ENCODE data around the gene PRKN. TPM values are rescaled to one million over a fixed set of nuclear protein-coding genes. Genes with fewer than 3 reads are reported as not detected.

Gene PRKN
- total RNA-seq, 1 donor from 2014 or later = 5.7 TPM

DNA sequence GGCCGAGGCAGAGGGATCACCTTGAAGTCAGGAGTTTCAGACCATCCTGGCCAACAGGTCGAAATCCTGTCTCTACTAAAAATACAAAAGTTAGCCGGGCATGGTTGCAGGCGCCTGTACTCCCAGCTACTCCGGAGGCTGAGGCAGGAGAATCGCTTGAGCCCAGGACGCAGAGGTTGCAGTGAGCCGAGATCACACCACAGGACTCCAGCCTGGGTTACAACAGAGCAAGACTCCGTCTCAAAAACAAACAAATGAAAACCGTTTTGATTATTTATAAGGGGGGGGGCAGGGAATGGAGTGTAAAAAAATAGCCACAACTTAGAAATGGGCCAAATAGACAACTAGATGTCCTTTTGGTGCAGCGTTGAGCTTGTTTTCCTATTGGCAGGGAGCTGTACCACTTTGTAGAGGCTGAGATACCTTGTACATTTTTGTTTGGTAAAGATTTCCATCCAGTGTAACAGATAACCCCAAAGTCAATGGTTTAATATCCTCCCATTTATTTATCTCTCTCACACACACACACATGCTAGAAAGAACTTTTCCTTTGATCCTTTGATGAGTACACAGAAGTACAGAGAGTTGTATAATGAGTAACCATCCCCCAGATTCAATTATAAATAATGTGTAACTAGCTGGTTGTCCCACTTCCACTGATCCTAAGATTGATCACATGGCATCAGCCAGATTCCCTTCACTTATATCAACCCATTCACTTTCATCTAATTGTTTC is 477.5 kb downstream of the PRKN start:
- no peaks in the 10 kb centered on the region for H3K36me3 Mint-ChIP-seq (ENCODE audit: low read depth)
- no peak overlapping the region for H3K27ac Mint-ChIP-seq (ENCODE audit: unreplicated experiment)
- TF ChIP-seq, protein P1, sequence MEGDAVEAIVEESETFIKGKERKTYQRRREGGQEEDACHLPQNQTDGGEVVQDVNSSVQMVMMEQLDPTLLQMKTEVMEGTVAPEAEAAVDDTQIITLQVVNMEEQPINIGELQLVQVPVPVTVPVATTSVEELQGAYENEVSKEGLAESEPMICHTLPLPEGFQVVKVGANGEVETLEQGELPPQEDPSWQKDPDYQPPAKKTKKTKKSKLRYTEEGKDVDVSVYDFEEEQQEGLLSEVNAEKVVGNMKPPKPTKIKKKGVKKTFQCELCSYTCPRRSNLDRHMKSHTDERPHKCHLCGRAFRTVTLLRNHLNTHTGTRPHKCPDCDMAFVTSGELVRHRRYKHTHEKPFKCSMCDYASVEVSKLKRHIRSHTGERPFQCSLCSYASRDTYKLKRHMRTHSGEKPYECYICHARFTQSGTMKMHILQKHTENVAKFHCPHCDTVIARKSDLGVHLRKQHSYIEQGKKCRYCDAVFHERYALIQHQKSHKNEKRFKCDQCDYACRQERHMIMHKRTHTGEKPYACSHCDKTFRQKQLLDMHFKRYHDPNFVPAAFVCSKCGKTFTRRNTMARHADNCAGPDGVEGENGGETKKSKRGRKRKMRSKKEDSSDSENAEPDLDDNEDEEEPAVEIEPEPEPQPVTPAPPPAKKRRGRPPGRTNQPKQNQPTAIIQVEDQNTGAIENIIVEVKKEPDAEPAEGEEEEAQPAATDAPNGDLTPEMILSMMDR (IDR thresholded peaks at IDR 0.05) = no peak
- H3K4me1 Mint-ChIP-seq (ENCODE audit: low read depth) = no peaks in the 10 kb centered on the region
- DNase-seq (ENCODE audit: low spot score) = no peak
- H3K27me3 Mint-ChIP-seq (ENCODE audit: low read depth) = no peaks in the 10 kb centered on the region
- H3K9me3 Mint-ChIP-seq (ENCODE audit: low read depth) = peaks cover 4% of the 10 kb centered on the region
- H3K4me3 Mint-ChIP-seq (ENCODE audit: unreplicated experiment) = no peak overlapping the region

GRCh38 chr6:162245830-162246420 is 481.6 kb downstream of the PRKN start:
- no peak for DNase-seq (ENCODE audit: low spot score)
- H3K4me1 Mint-ChIP-seq (ENCODE audit: low read depth) = no peaks in the 10 kb centered on the region
- no peak overlapping the region for H3K4me3 Mint-ChIP-seq (ENCODE audit: unreplicated experiment)
- H3K9me3 Mint-ChIP-seq (ENCODE audit: low read depth) = peaks cover 2% of the 10 kb centered on the region
- H3K36me3 Mint-ChIP-seq (ENCODE audit: low read depth) = no peaks in the 10 kb centered on the region
- TF ChIP-seq, protein P1 (IDR thresholded peaks at IDR 0.05) = no peak
- H3K27ac Mint-ChIP-seq (ENCODE audit: unreplicated experiment) = no peak overlapping the region
- no peaks in the 10 kb centered on the region for H3K27me3 Mint-ChIP-seq (ENCODE audit: low read depth)

DNA sequence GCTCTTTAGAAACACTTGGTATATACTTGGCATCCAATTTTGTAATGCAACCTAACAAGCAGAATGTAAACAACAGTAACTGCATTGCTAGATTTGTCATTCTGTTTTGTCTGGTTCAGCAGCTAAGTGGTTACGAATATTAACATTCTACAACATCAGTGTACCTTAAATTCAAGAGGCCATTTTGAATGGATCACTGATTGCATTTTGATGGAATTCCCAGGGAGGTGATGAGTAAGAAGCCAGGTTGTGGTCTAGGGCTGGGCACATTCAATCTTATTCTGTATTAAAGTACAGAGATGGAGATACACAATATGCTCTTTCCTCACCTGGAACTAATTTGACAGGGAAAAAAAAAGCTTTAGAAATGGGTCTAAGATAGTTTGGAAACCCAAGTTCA is 483.5 kb downstream of the PRKN start:
- Mint-ChIP-seq H3K27me3 (ENCODE audit: low read depth) (no peaks in the 10 kb centered on the region), H3K4me3 (ENCODE audit: unreplicated experiment) (no peak overlapping the region)
- no peak for DNase-seq (ENCODE audit: low spot score)

GRCh38 chr6:162242915-162243314 is 484.7 kb downstream of the PRKN start:
- no peak for DNase-seq (ENCODE audit: low spot score)
- no peaks in the 10 kb centered on the region for H3K4me1 Mint-ChIP-seq (ENCODE audit: low read depth)
- H3K27ac Mint-ChIP-seq (ENCODE audit: unreplicated experiment) = no peak overlapping the region
- no peaks in the 10 kb centered on the region for H3K36me3 Mint-ChIP-seq (ENCODE audit: low read depth)
- H3K27me3 Mint-ChIP-seq (ENCODE audit: low read depth) = no peaks in the 10 kb centered on the region
- H3K4me3 Mint-ChIP-seq (ENCODE audit: unreplicated experiment) = no peak overlapping the region
- no peaks in the 10 kb centered on the region for H3K9me3 Mint-ChIP-seq (ENCODE audit: low read depth)
- TF ChIP-seq, protein P1 (IDR thresholded peaks at IDR 0.05) = no peak

More for the DNA sequence above, 483.5 kb downstream of the PRKN start:
- TF ChIP-seq, protein P1 (IDR thresholded peaks at IDR 0.05) = no peak
- no peak overlapping the region for H3K27ac Mint-ChIP-seq (ENCODE audit: unreplicated experiment)
- H3K4me1 Mint-ChIP-seq (ENCODE audit: low read depth) = no peaks in the 10 kb centered on the region
- no peaks in the 10 kb centered on the region for H3K36me3 Mint-ChIP-seq (ENCODE audit: low read depth)
- no peaks in the 10 kb centered on the region for H3K9me3 Mint-ChIP-seq (ENCODE audit: low read depth)

DNA sequence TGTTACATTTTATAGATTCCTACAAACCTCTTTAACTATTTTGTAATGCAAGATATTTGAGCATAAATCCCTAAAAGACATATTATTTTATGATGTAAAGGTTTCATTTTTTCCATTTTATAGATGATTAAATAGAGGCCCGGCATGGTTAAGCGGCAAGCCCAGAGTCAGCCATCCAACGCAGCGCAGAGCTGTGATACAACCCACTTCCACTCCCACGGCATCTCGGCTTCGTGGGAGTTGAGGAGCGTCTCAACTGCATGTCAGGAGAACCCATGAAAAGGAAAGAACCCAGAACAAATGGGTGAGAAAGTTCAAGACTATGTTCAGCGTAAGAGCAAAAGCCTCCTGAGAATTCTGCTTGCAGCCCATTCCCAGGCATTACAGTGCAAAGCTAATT is 488.2 kb downstream of the PRKN start:
- TF ChIP-seq, protein P1 (IDR thresholded peaks at IDR 0.05) = no peak
- Mint-ChIP-seq H3K27me3 (ENCODE audit: low read depth) (no peaks in the 10 kb centered on the region), H3K27ac (ENCODE audit: unreplicated experiment) (no peak overlapping the region), H3K36me3 (ENCODE audit: low read depth) (no peaks in the 10 kb centered on the region), H3K9me3 (ENCODE audit: low read depth) (no peaks in the 10 kb centered on the region), H3K4me3 (ENCODE audit: unreplicated experiment) (no peak overlapping the region), H3K4me1 (ENCODE audit: low read depth) (no peaks in the 10 kb centered on the region)
- DNase-seq (ENCODE audit: low spot score) = no peak
